KOPT-K1 (cell line): ENCODE measurements around the gene HIF1AN.

ENCODE experiments used
- H3K27ac ChIP-seq: fragments of 200-600 bp; sonication (generic); 2 replicates; pipeline ENCODE4 v1.5.1; 2016; ENCODE audit warnings: antibody characterized with exemption, mild to moderate bottlenecking, low read depth, low read length; ENCODE audit not compliant: poor library complexity, severe bottlenecking
- H3K36me3 ChIP-seq: fragments of 200-600 bp; sonication (generic); 2 replicates; pipeline ENCODE4 v1.5.1; 2017; ENCODE audit warnings: antibody characterized with exemption, mild to moderate bottlenecking, low read length, moderate library complexity; ENCODE audit not compliant: insufficient read depth
- H3K9me3 ChIP-seq: fragments of 200-600 bp; sonication (generic); 2 replicates; pipeline ENCODE4 v1.5.1; 2017; ENCODE audit warnings: antibody characterized with exemption, low read length, mild to moderate bottlenecking; ENCODE audit not compliant: insufficient read depth, poor library complexity, severe bottlenecking

The HIF1AN gene

DNA sequence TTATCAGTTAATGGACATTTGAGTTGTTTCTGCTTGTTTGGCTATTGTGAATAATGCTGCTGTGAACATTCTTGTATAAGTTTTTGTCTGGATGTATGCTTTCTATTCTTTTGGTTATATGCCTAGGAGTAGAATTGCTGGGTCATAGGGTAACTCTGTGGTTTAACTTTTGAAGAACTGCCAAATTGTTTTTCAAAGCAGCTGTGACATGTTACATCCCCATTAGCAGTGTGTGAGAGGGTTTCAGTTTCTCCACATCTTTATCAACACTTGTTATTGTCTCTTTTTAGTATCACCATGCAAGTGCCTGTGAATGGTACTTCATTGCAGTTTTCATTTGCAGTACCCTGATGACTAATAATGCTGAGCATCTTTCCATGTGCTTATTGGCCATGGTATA is 4.0 kb upstream of the HIF1AN start:
- peaks cover 22% of the 10 kb centered on the region for H3K36me3 ChIP-seq
- no peak overlapping the region for H3K27ac ChIP-seq
- H3K9me3 ChIP-seq: peaks cover 8% of the 10 kb centered on the region

- peaks cover 32% of the 10 kb centered on the region for H3K36me3 ChIP-seq
- peaks cover 8% of the 10 kb centered on the region for H3K9me3 ChIP-seq
- peak overlapping the region; percentile 74 for H3K27ac ChIP-seq
Observed at GRCh38 chr10:100534726-100535125, 1.0 kb upstream of the HIF1AN start.

- peaks cover 38% of the 10 kb centered on the region for H3K36me3 ChIP-seq
- peak overlapping the region; percentile 74 for H3K27ac ChIP-seq
- peaks cover 8% of the 10 kb centered on the region for H3K9me3 ChIP-seq
Observed at GRCh38 chr10:100535338-100535714, 417 bp upstream of the HIF1AN start.

DNA sequence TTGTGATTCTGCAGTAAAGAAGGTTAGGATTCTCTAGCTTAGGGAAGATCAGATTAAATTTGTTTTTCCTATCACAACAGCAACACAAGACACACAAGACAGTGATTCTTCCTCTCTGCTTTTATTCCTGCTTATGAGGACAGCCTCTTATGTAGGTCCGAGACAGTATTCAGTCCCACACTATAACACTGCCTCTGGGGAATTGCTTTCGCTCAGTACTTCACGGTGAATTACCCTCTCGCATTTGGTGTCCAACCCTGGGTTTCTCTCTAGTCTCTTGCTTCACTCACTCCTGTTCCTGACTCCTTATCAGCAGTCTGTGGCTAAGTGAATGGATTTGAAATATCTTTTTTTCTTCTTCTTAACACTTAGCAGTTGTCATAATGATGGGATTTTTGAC is 1.7 kb downstream of the HIF1AN start:
- peaks cover 57% of the 10 kb centered on the region for H3K36me3 ChIP-seq
- H3K9me3 ChIP-seq: no peaks in the 10 kb centered on the region
- no peak overlapping the region for H3K27ac ChIP-seq

DNA sequence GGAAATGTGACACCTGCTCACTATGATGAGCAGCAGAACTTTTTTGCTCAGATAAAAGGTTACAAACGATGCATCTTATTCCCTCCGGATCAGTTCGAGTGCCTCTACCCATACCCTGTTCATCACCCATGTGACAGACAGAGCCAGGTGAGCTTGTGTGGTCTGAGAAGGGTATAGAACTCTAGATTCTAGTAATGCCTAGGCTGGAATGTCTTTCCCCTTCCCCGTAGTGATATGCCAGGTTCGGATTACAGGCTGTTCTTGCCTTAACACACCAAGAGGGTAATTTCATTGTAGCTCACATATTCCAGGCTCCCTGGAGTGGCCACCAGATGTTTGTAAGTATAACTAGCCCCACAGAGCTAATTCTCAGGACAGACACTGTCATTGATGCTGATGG is 9.2 kb downstream of the HIF1AN start:
- peaks cover 97% of the 10 kb centered on the region for H3K36me3 ChIP-seq

GRCh38 chr10:100551196-100551595 is 15.5 kb downstream of the HIF1AN start:
- Histone ChIP-seq H3K9me3 (no peaks in the 10 kb centered on the region), H3K27ac (peak overlapping the region; percentile 38), H3K36me3 (peaks cover 89% of the 10 kb centered on the region)

More for the DNA sequence above, 9.2 kb downstream of the HIF1AN start:
- Histone ChIP-seq H3K9me3 (no peaks in the 10 kb centered on the region), H3K27ac (no peak overlapping the region)

DNA sequence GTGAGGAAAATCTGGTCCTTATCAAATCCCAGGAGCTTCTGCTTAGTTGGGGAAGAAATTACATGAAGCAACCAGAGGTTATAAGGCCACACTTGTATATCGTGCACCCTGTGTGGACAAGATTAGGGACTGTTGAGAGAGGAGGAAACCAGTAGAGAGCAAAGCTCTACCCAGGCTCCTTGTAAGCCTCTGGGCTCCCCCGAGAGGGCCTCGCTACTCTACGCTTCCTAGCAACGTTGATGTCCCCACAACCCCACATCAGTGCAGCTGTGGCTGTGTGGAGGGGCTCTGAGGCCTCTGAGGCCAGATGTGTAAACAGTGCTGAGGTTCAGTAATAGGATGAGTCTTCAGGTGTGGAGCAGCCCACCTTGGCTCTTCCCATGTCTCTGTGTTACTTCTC is 16.0 kb downstream of the HIF1AN start:
- Histone ChIP-seq H3K9me3 (no peaks in the 10 kb centered on the region), H3K36me3 (peaks cover 89% of the 10 kb centered on the region), H3K27ac (peak overlapping the region; percentile 38)

DNA sequence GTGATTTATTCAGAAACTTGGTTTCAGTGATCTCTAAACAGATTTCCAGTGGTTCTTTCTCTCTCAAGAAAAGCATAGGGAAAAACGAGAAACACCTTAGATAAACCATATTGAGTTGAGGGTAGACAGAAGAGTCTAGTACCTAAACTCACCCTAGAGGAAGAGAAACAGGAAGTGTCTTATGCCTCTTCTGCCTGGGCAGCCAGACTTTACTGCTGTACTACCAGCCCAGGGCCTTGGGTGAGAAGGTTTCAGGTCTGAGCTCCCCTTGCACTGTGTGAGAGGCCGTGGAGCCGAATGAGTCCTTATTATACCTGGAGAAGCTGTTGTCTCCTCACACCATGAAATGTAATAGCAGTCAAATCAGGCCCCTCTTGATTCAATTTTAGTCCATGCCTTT is 18.2 kb downstream of the HIF1AN start:
- Histone ChIP-seq H3K27ac (no peak overlapping the region), H3K9me3 (no peaks in the 10 kb centered on the region), H3K36me3 (peaks cover 88% of the 10 kb centered on the region)

DNA sequence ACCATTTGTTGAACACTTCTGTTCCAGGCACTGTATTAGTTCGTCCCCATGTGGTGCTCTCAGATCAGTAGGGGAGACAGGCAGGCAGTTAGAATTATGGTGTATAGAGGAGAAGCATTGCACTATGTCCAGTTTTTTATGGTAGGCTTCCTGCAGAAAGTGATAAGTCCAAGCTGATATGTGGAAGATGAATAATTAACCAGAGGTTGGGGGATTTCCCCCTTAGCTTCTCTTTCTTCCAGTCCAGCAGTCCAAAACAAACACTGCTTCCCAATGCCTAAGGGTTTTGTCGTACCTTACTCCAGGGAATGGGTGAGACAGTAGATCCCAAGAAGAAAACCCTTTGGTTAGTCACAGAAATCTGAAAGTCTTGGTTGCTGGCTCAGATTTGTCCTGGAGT is 19.2 kb downstream of the HIF1AN start:
- H3K9me3 ChIP-seq: no peaks in the 10 kb centered on the region
- no peak overlapping the region for H3K27ac ChIP-seq
- peaks cover 81% of the 10 kb centered on the region for H3K36me3 ChIP-seq

DNA sequence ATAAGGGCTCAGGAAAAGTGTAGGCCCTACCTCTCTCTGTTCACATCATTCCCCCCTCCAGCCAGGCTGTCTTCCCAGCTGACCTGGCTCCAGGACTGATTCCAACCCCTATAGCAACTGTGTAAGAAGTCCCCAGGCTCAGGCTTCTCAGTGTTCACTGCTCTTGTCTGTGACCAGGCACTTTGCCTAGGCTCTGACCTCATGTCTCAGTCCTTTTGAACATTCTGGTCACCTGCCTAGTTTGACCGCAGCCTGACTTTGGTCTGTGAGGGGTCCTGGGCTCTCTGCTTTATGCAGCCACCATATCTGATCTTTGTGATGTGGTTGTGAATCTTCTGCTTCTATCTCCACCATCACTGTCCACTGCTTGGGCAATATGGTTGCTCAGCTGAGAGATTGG is 24.5 kb downstream of the HIF1AN start:
- H3K36me3 ChIP-seq: peaks cover 49% of the 10 kb centered on the region
- no peak overlapping the region for H3K27ac ChIP-seq
- H3K9me3 ChIP-seq: no peaks in the 10 kb centered on the region

DNA sequence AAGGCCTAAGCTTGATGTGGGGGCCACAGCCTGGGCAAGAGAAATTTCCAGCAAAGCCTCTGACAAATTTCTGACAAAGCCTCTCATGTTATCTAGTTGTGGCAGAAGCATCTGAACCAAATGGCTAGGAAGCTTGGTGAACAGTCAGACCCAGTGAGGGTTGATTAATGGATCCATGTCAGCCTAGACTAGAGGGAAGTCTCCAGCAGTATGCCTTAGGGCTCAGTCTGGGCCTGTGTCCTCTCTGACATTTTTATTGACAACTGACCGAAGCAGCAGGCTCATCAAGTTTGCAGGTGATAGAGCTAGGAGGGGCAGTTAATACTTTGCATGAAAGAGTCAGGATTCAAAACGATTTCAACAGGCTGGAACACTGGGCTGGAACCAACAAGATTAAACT is 25.3 kb downstream of the HIF1AN start:
- Histone ChIP-seq H3K36me3 (peaks cover 41% of the 10 kb centered on the region), H3K9me3 (no peaks in the 10 kb centered on the region), H3K27ac (no peak overlapping the region)

GRCh38 chr10:100562008-100562672 is 26.4 kb downstream of the HIF1AN start:
- Histone ChIP-seq H3K9me3 (no peaks in the 10 kb centered on the region), H3K36me3 (peaks cover 30% of the 10 kb centered on the region), H3K27ac (no peak overlapping the region)

- Histone ChIP-seq H3K9me3 (no peaks in the 10 kb centered on the region), H3K36me3 (peaks cover 6% of the 10 kb centered on the region; the same call in 1 of the 2 replicates), H3K27ac (peak overlapping the region; percentile 51)
Observed at GRCh38 chr10:100565206-100565985, 29.7 kb downstream of the HIF1AN start.

DNA sequence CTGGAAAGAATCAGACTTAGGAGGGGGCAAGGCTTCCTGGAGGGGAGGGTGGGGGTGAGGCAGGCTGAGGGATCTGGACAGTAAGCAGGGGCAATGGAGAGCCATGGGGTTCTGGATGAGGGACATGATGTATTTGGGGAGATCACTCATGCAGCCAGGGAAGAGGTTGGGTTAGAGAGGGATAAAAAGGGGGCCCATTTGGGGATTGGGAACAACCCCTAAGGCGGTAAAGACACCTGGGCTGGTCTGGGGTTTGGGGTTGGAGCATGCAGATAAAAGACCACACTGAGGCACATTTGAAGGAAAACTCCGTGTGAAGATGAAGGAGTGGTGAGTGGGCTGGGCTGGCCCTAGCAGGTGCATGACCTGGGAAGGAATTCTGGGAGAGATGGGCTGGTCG is 30.8 kb downstream of the HIF1AN start:
- Histone ChIP-seq H3K27ac (peak overlapping the region; percentile 42), H3K9me3 (no peaks in the 10 kb centered on the region), H3K36me3 (no peaks in the 10 kb centered on the region)

- no peaks in the 10 kb centered on the region for H3K9me3 ChIP-seq
- H3K36me3 ChIP-seq: no peaks in the 10 kb centered on the region
Observed at GRCh38 chr10:100567249-100567648, 31.5 kb downstream of the HIF1AN start.

GRCh38 chr10:100567826-100568225 is 32.1 kb downstream of the HIF1AN start:
- no peak overlapping the region for H3K27ac ChIP-seq
- H3K9me3 ChIP-seq: no peaks in the 10 kb centered on the region
- no peaks in the 10 kb centered on the region for H3K36me3 ChIP-seq

More at GRCh38 chr10:100567249-100567648, 31.5 kb downstream of the HIF1AN start:
- H3K27ac ChIP-seq: no peak overlapping the region
